ENCODE measurements around the gene LHFPL2. TPM values are rescaled to one million over a fixed set of nuclear protein-coding genes. Genes with fewer than 3 reads are reported as not detected.

LHFPL2 gene
- total RNA-seq, 1 donor from 2014 or later, result 42.1 TPM

- Mint-ChIP-seq H3K36me3 (peaks cover 17% of the 10 kb centered on the region), H3K4me1 (peaks cover 18% of the 10 kb centered on the region), H3K9me3 (no peaks in the 10 kb centered on the region), H3K27ac (no peak overlapping the region), H3K27me3 (ENCODE audit: low read depth) (no peaks in the 10 kb centered on the region), H3K4me3 (no peak overlapping the region)
- TF ChIP-seq CTCF (IDR thresholded peaks at IDR 0.05; ENCODE audit: unreplicated experiment), result no peak
- DNase-seq (ENCODE audit: low spot score in 2 of 2, unreplicated experiment in 2 of 2), result no peak
These were observed 132.9 kb downstream of the LHFPL2 start for GRCh38 chr5:78515670-78516069.

- no peak for DNase-seq (ENCODE audit: low spot score in 2 of 2, unreplicated experiment in 2 of 2)
These were observed 133.9 kb downstream of the LHFPL2 start for GRCh38 chr5:78514427-78515330.

GRCh38 chr5:78513441-78513840 lies 135.1 kb downstream of the LHFPL2 start:
- H3K27me3 Mint-ChIP-seq (ENCODE audit: low read depth), result no peaks in the 10 kb centered on the region
- no peak overlapping the region for H3K27ac Mint-ChIP-seq

More at GRCh38 chr5:78514427-78515330, 133.9 kb downstream of the LHFPL2 start:
- Mint-ChIP-seq H3K36me3 (peaks cover 17% of the 10 kb centered on the region), H3K27ac (no peak overlapping the region), H3K4me1 (peaks cover 25% of the 10 kb centered on the region), H3K9me3 (no peaks in the 10 kb centered on the region), H3K27me3 (ENCODE audit: low read depth) (no peaks in the 10 kb centered on the region), H3K4me3 (no peak overlapping the region)
- no peak for TF ChIP-seq CTCF (IDR thresholded peaks at IDR 0.05; ENCODE audit: unreplicated experiment)

GRCh38 chr5:78512435-78512834 lies 136.1 kb downstream of the LHFPL2 start:
- Mint-ChIP-seq H3K9me3 (no peaks in the 10 kb centered on the region), H3K4me1 (peaks cover 37% of the 10 kb centered on the region), H3K4me3 (no peak overlapping the region), H3K27me3 (ENCODE audit: low read depth) (no peaks in the 10 kb centered on the region), H3K27ac (no peak overlapping the region), H3K36me3 (peaks cover 17% of the 10 kb centered on the region)
- TF ChIP-seq CTCF (IDR thresholded peaks at IDR 0.05; ENCODE audit: unreplicated experiment), result no peak
- no peak for DNase-seq (ENCODE audit: low spot score in 2 of 2, unreplicated experiment in 2 of 2)

More at GRCh38 chr5:78513441-78513840, 135.1 kb downstream of the LHFPL2 start:
- no peak for DNase-seq (ENCODE audit: low spot score in 2 of 2, unreplicated experiment in 2 of 2)
- TF ChIP-seq CTCF (IDR thresholded peaks at IDR 0.05; ENCODE audit: unreplicated experiment), result no peak
- Mint-ChIP-seq H3K9me3 (no peaks in the 10 kb centered on the region), H3K4me1 (peaks cover 31% of the 10 kb centered on the region), H3K4me3 (no peak overlapping the region), H3K36me3 (peaks cover 17% of the 10 kb centered on the region)

- no peak for DNase-seq (ENCODE audit: low spot score in 2 of 2, unreplicated experiment in 2 of 2)
- Mint-ChIP-seq H3K27ac (no peak overlapping the region), H3K36me3 (peaks cover 14% of the 10 kb centered on the region), H3K9me3 (no peaks in the 10 kb centered on the region), H3K4me1 (peaks cover 48% of the 10 kb centered on the region), H3K27me3 (ENCODE audit: low read depth) (no peaks in the 10 kb centered on the region), H3K4me3 (no peak overlapping the region)
- no peak for TF ChIP-seq CTCF (IDR thresholded peaks at IDR 0.05; ENCODE audit: unreplicated experiment)
These were observed 137.3 kb downstream of the LHFPL2 start for GRCh38 chr5:78511121-78511906.

Measured in mesothelial cell of epicardium (in vitro differentiated cells).